Rectal smooth muscle tissue (tissue), 1 donor: ENCODE data around the gene EIF1.

ENCODE experiments used
- H3K27ac ChIP-seq: one replicate; pipeline ENCODE4 v1.7.0; 2013; ENCODE audit warnings: low read depth, low read length, inconsistent platforms
- H3K27me3 ChIP-seq: one replicate; pipeline ENCODE4 v1.7.0; 2013; ENCODE audit warnings: low read length; ENCODE audit not compliant: control insufficient read depth, insufficient read depth
- H3K36me3 ChIP-seq: one replicate; pipeline ENCODE4 v1.7.0; 2013; ENCODE audit warnings: low read length; ENCODE audit not compliant: control insufficient read depth, insufficient read depth
- H3K4me1 ChIP-seq: one replicate; pipeline ENCODE4 v1.7.0; 2013; ENCODE audit warnings: low read length; ENCODE audit not compliant: control insufficient read depth, insufficient read depth
- H3K4me3 ChIP-seq: one replicate; pipeline ENCODE4 v1.7.0; 2013; ENCODE audit warnings: low read length
- H3K9ac ChIP-seq: one replicate; pipeline ENCODE4 v1.7.0; 2013; ENCODE audit warnings: low read length

The EIF1 gene

DNA sequence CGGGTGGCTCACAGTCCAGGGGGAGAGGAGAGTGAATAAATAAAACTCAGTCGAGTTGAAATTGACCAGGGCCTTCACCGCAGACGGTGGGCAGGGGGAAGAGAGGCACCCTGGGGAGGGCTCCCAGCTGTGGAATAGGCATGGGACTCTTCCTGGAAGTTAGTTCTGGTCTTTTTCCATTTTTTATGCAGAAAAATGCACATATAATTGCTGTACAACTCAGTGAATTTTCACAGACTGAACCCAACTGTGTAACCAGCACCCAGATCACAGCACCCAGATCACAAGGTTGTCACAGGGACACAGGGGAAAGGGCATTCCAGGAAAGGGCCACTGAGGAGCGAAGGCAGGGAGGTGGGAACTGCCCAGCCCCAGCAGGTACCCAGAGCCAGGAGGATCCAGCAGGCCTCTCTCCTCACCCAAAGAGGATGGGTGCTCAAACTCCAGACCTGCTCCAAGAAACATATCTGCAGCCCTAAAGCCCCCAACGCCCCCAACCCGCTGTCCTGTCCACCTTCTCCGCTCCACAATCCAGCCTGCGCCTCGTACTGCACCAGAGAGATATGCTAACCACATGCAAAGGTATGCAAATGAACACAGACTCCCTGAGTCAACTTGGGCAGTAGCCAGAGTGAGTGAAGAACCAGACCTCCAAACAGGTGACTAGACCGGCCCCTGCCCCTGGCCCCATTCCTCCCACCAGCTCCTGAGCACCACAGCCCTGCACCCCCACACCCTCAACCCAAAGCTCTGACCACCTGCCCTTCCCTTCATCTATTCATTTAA lies 29.1 kb upstream of the EIF1 start:
- no peak overlapping the region for H3K9ac ChIP-seq
- no peak overlapping the region for H3K27ac ChIP-seq
- no peaks in the 10 kb centered on the region for H3K36me3 ChIP-seq
- H3K4me1 ChIP-seq = no peaks in the 10 kb centered on the region
- no peaks in the 10 kb centered on the region for H3K27me3 ChIP-seq
- H3K4me3 ChIP-seq = no peak overlapping the region

- H3K27ac ChIP-seq = no peak overlapping the region
- no peak overlapping the region for H3K4me3 ChIP-seq
- H3K9ac ChIP-seq = no peak overlapping the region
- H3K36me3 ChIP-seq = no peaks in the 10 kb centered on the region
- H3K27me3 ChIP-seq = no peaks in the 10 kb centered on the region
- no peaks in the 10 kb centered on the region for H3K4me1 ChIP-seq
Observed at GRCh38 chr17:41660221-41660711, 28.4 kb upstream of the EIF1 start.

- Histone ChIP-seq H3K27me3 (no peaks in the 10 kb centered on the region), H3K27ac (no peak overlapping the region), H3K4me1 (peaks cover 6% of the 10 kb centered on the region), H3K4me3 (no peak overlapping the region), H3K36me3 (no peaks in the 10 kb centered on the region), H3K9ac (no peak overlapping the region)
Observed at GRCh38 chr17:41663451-41664171, 25.1 kb upstream of the EIF1 start.

- no peaks in the 10 kb centered on the region for H3K27me3 ChIP-seq
- no peak overlapping the region for H3K27ac ChIP-seq
- H3K9ac ChIP-seq = no peak overlapping the region
- H3K4me1 ChIP-seq = peaks cover 6% of the 10 kb centered on the region
- H3K36me3 ChIP-seq = no peaks in the 10 kb centered on the region
- H3K4me3 ChIP-seq = no peak overlapping the region
Observed at GRCh38 chr17:41664172-41664457, 24.6 kb upstream of the EIF1 start.

DNA sequence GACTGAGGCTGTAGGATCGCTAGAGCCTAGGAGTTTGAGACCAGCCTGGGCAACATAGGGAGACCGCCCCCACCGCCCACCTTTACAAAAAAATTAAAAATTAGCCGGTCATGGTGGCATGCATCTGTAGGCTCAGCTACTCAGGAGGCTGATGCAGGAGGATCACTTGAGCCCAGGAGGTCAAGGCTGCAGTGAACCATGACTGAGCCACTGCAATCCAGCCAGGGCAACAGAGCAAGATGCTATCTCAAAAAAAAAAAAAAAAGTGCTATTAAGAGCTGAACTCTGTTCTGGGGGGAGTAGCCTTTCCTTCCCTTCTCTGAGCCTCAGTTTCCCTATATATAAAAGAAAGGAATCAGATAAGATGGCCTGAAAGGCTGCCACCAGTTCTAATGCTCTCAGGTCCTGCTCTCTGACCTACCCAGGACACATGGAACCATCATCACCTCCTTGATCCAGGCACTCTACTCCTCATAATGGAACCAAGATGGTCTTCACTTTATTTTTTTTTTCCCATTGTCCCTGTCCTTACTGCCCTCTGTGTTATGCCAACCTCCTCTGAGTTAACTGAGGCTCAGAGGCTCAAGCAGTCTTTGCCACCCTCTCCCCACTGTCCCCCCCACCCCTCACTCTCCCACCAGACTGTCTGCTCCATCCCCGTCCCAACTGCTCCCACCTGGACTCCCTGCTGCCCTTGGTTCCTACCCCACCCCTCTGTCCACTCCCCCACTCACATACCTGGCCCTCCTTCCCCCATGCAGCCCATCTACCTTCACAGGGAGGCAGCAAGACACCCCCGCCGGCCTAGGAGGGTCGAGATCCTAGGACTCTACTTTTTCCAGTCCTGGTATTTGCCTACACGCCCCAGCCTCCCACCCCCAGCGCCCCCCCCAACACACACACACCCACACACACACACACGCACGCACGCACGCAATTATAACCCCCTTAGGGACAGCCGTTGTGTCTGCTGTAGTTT lies 23.8 kb upstream of the EIF1 start:
- Histone ChIP-seq H3K4me3 (peak overlapping the region; percentile 77), H3K4me1 (peaks cover 6% of the 10 kb centered on the region), H3K27me3 (no peaks in the 10 kb centered on the region), H3K27ac (peak overlapping the region; percentile 88), H3K36me3 (no peaks in the 10 kb centered on the region), H3K9ac (peak overlapping the region; percentile 80)

GRCh38 chr17:41665566-41666236 lies 23.0 kb upstream of the EIF1 start:
- Histone ChIP-seq H3K9ac (peak overlapping the region; percentile 80), H3K36me3 (no peaks in the 10 kb centered on the region), H3K4me1 (peaks cover 6% of the 10 kb centered on the region), H3K27me3 (no peaks in the 10 kb centered on the region), H3K4me3 (peak overlapping the region; percentile 77), H3K27ac (peak overlapping the region; percentile 88)

DNA sequence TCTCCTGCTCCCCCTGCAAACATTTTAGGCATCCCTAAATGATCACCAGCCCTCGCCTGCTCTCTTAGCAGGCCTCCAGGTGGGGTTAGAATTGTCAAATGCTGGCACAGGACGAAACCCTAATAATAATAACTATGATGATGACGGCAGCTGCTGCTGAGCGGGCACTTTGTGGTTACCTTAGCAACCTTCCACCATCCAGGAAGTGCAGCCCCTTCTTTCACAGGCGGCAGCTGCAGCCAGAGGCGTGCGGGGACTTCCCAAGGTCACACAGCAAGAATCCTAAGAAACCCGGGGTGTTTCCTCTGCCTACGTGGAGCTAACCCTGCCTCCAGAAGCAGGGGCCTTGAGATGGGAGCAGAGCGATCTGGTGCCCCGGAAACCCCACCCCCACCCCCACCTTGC lies 22.4 kb upstream of the EIF1 start:
- H3K27ac ChIP-seq = peak overlapping the region; percentile 88
- H3K4me3 ChIP-seq = peak overlapping the region; percentile 77
- no peaks in the 10 kb centered on the region for H3K36me3 ChIP-seq
- H3K27me3 ChIP-seq = no peaks in the 10 kb centered on the region
- H3K9ac ChIP-seq = peak overlapping the region; percentile 17
- peaks cover 6% of the 10 kb centered on the region for H3K4me1 ChIP-seq

DNA sequence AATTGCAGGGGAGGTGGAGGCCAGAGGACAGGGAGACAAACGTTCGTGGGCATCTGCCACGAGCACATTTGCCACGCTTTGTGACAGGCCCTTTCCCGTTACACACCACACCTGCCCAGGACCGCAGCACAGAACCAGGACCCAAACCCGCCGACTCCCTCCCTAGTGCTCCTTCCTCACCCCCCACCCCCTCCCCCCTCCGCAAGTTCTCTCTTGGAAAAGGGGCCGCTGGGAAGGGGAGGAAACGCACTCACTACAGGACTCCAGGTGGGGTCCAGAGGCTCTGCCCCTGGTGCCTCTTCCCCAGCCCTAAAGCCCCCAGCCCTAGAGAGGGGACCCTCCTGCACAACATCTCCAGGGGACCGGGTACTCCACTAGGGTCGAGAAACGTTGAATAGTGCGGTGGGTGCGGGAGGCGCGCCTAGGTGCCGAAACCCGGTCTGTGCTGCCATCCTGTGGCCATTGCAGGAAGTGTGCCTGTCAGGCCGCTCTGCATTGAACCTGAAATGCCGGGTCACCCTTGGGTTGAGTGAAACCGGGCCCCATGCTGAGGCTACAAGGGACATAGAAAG lies 21.9 kb upstream of the EIF1 start:
- H3K27ac ChIP-seq = peak overlapping the region; percentile 88
- H3K9ac ChIP-seq = no peak overlapping the region
- peak overlapping the region; percentile 77 for H3K4me3 ChIP-seq
- peaks cover 6% of the 10 kb centered on the region for H3K4me1 ChIP-seq
- H3K27me3 ChIP-seq = no peaks in the 10 kb centered on the region
- H3K36me3 ChIP-seq = no peaks in the 10 kb centered on the region

GRCh38 chr17:41667280-41668041 lies 21.2 kb upstream of the EIF1 start:
- no peaks in the 10 kb centered on the region for H3K27me3 ChIP-seq
- H3K4me3 ChIP-seq = no peak overlapping the region
- peaks cover 6% of the 10 kb centered on the region for H3K4me1 ChIP-seq
- H3K27ac ChIP-seq = no peak overlapping the region
- H3K36me3 ChIP-seq = no peaks in the 10 kb centered on the region
- no peak overlapping the region for H3K9ac ChIP-seq

- no peak overlapping the region for H3K9ac ChIP-seq
- H3K27ac ChIP-seq = no peak overlapping the region
- no peaks in the 10 kb centered on the region for H3K36me3 ChIP-seq
- H3K4me1 ChIP-seq = no peaks in the 10 kb centered on the region
- H3K4me3 ChIP-seq = no peak overlapping the region
- H3K27me3 ChIP-seq = no peaks in the 10 kb centered on the region
Observed at GRCh38 chr17:41672153-41672552, 16.5 kb upstream of the EIF1 start.
